ENCODE data around the gene RIN1.

DNA sequence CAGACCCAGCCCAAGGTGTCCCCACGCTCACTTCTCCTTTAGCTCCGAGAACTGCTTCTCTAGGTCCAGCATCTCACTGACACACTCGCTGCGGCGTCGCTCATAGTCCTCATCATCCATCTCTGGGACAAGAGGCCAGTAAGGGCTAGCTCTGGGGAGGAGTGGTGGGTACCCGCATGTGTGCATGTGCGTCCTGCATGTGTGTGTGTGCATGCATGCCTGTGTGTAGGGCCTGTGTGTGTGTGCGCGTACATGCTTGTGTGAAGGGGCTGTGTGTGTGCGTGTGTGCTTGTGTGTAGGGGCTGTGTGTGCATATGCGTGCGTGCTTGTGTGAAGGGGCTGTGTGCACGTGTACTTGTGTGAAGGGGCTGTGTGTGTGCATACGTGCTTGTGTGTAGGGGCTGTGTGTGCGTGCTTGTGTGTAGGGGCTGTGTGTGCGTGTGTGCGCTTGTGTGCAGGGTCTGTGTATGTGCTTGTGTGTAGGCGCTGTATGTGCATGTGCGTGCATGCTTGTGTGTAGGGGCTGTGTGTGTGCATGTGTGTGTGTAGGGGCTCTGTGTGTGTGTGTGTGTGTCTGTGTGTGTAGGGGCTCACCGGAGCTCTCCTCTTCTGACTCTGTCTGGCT lies 5.4 kb upstream of the RIN1 start:
- TF ChIP-seq CREB1 (IDR thresholded peaks at IDR 0.05) = no peak
- no peak for TF ChIP-seq CREB1 (CRISPR knock-in tag; IDR thresholded peaks at IDR 0.05)
- TF ChIP-seq FOXM1 (IDR thresholded peaks at IDR 0.05; ENCODE audit: low read depth) = no peak
- TF ChIP-seq FOXM1 (CRISPR knock-in tag; IDR thresholded peaks at IDR 0.05; ENCODE audit: low read depth) = no peak
- no peak for TF ChIP-seq CBX3 (IDR thresholded peaks at IDR 0.05; ENCODE audit: borderline replicate concordance in 1 of 2, low read length in 2 of 2)
- TF ChIP-seq ZKSCAN1 (IDR thresholded peaks at IDR 0.05; ENCODE audit: low read depth, low read length) = no peak
- TF ChIP-seq ZNF384 (IDR thresholded peaks at IDR 0.05; ENCODE audit: low read depth, low read length) = no peak
- TF ChIP-seq TCFL5 (CRISPR knock-in tag; conservative IDR thresholded peaks at IDR 0.05) = no peak
- TF ChIP-seq CTCF (IDR thresholded peaks at IDR 0.05 in 2 of 3, conservative IDR thresholded peaks at IDR 0.05 in 1 of 3; ENCODE audit: insufficient read depth in 2 of 3, low read depth in 1 of 3, low read length in 3 of 3) = no peak
- no peak for TF ChIP-seq TAF7 (tag; IDR thresholded peaks at IDR 0.05)
- no peak for TF ChIP-seq FOS (IDR thresholded peaks at IDR 0.05; ENCODE audit: extremely low read depth, insufficient read length)
- TF ChIP-seq SREBF1 (IDR thresholded peaks at IDR 0.05; ENCODE audit: borderline replicate concordance, low read depth, low read length) = no peak

All from K562 (cell line).